GM18508 (cell line): ENCODE results near the gene RANGAP1.
A peak's percentile ranks its signal among the peaks of the same experiment; 100 is the strongest.

Experiments
- ATAC-seq: cut with Tn5 transposase; IDR thresholded peaks from one replicate; pipeline ENCODE4 v1.9.1; 2021; ENCODE audit warnings: moderate number of reproducible peaks; ENCODE audit not compliant: insufficient read depth, unreplicated experiment

Gene RANGAP1

DNA sequence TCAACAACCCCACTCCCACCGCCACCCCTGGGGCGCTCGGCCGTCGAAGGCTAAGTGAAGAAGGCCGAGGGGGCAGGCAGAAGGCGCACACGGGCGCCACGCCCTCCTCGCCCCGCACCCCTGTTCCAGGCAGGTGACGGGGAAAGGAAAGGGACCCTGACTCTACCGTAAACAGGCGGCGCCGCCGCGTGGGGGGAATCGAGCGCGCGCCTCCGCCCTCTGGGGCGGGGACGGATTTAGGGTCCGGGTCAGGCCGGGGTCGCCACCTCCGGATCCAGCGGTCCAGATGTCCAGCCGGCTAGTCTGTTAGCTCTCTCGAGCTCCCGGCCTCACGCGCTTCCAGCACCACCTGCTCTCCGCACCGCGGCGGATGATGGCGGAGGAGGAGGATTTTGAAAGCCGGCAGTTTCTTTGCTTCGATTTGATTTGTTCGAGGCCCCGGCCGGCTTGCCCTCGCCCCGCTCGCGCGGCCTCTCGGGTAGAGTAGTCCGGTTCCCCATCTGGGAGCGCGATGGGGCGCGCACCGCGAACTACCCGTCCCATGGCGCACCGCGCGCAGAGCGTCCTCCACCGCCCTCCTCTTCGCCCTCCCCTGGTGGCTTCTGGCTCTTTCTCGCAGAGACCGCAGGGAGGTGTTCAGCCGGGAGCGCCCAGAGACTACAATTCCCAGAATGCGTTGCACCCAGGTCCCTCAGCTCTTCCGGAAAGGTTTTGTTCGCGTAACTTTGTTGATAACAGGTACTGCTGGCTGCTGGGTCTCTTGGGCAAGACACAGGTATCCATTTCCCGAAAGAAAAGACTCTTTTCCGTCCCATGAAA, at the start of gene RANGAP1:
RANGAP1 (minus strand) TSS at position 368 of the 819 bp plus-strand sequence. CDS start 5,143 bp downstream, outside the sequence.
- peak; percentile 72 for ATAC-seq

GRCh38 chr22:41334951-41335635, 49.1 kb upstream of the RANGAP1 start:
- ATAC-seq, result no peak

DNA sequence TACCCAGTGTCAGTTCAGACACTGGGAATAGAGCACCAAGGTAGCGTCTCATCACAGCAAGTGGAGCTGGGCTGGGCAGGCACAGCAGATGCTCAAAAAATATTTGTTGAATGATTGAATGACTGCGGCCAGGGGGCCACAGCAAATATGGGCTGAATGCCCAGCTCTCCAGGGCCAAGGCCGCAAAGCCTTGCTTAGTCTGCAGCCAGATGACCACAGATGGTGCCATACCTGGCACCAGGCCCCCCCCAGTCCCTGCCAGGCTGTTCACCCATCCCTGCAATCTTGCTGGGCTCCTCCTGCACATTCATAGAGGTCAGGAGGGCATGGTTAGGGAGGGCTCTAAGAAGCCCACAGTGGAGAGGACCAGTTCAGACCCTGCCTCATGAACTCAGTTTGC, 48.2 kb upstream of the RANGAP1 start:
- no peak for ATAC-seq

DNA sequence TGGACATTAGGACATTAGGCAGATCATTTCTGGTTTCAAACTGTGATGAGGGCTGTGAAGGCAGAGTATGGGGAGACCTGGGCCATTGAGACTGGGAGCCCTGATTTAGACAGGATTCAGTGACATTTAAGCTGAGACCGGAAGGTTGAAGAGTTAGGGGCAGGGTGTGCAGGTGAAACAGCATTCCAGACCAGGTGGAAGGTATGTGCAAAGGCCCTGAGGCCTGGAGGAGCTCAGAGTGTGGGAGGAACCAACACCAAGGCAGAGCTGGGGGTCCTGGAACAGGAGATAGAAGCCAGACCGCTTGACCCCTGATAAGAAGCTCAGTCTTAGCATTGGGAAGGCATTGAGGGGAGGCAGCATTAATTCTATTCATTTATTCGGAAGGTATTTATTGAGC, 47.8 kb upstream of the RANGAP1 start:
- ATAC-seq, result no peak

- ATAC-seq, result no peak
These were observed 46.4 kb upstream of the RANGAP1 start for GRCh38 chr22:41332217-41332939.

DNA sequence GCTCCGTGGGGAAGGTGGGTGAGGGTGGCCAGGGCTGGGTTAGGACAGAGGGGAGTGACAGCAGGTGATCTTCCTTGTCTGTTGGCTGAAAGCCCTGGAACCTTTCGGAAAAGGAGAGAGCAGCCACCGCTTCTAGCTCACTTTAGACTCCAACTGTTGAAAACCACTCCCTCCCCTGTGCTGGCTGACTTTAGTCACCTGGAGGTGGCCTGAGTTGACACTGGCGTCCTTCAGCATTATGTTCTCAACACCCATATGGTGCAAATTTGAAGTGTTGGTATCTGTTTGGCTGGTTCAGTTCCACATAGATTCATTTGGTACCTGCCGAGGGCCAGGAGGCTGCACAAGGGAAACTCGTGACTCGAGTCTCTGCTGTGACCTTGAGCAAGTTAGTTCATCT, 44.2 kb upstream of the RANGAP1 start:
- ATAC-seq, result no peak

- no peak for ATAC-seq
These were observed 41.1 kb upstream of the RANGAP1 start for GRCh38 chr22:41327124-41327523.

GRCh38 chr22:41324821-41325528, 39.0 kb upstream of the RANGAP1 start:
- no peak for ATAC-seq

DNA sequence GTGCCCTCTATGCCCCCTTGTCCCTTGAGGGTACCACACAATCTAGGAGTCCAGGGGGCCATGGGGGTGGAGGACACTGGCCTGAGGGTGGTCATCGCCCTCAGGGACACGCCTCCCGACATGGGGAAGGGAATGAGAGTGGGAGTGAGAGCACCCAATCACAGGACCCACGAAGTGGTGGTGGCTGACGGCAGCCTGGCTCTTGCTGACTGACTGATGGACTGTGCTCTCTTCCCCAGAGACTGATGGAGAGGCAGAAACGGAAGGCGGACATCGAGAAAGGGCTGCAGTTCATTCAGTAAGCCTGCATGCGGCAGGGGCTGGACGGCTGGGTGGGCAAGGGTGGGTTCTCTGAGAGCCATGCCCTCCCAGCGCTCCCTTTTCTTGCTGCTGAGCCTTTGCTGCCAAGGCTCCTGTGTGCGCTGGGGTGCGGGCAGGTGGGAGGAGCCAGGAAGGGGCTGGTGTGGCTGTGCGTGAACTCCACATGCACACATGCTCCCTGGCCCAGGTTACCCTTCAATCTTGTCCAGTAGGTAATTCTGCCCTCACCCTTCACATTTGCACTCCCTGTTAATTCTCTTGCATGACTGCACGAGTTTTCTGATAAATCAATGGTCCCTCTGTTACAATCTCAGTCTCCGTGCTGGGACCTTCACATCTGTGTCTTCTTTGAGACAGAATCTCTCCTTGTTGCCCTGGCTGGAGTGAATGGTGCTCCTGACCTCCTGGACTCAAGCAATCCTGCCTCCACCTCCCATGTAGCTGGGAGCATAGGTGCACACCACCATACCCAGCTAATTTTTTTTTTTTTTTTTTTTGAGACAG, 34.6 kb upstream of the RANGAP1 start:
- ATAC-seq, result no peak

DNA sequence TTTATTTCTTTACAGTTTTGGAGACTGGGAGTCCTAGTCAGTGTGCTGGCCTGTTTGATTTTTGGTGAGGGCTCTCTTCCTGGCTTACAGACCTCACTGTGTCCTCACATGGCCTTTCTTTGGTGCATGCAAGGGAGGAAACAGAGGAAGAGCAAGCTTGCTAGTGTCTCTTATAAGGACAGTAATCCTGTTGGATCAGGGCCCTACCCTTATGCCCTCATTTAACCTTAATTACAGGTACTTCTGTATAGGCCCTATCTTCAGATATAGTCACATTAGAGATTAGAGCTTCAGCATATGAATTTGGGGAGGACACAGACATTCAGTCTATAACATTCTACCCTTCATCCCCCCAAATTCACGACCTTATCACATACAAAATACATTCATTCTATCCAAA, 29.6 kb upstream of the RANGAP1 start:
- ATAC-seq, result no peak

DNA sequence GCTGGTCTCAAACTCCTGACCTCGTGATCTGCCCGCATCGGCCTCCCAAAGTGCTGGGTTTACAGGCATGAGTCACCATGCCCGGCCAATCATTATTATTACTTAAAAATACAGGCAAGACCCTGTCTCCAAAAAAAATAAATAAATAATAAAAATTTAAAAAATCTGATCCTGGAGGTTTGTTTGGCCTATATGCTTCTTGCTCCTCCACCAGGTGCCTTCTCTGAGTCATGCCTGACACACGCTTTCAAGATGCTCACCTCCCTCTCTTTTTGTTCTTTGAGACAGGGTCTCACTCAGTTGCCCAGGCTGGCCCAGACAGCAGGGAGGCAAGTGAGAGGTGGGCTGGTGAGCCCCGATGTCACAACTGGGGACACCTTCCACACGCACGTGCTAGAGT, 28.8 kb upstream of the RANGAP1 start:
- no peak for ATAC-seq

- no peak for ATAC-seq
These were observed 25.5 kb upstream of the RANGAP1 start for GRCh38 chr22:41311487-41311886.

DNA sequence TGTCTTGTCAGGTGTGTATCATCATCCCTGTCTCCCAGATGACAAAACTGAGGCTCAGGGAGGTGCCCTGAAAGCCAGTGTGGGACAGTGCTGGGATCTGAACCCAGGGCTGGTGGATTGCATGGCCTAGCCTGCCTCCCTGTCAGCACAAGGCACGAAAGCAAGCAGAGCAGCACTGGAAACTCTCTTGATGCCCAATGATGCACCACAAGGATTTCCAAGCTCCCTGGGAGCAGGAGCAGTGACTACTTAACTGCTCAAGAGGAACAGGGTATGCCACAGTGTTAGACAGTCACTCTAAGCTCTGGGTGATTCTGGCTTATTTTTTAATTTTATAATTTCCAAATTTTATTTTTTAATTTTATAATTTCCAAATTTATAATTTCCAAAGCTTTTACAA, 24.3 kb upstream of the RANGAP1 start:
- no peak for ATAC-seq

GRCh38 chr22:41308544-41308947, 22.6 kb upstream of the RANGAP1 start:
- no peak for ATAC-seq

DNA sequence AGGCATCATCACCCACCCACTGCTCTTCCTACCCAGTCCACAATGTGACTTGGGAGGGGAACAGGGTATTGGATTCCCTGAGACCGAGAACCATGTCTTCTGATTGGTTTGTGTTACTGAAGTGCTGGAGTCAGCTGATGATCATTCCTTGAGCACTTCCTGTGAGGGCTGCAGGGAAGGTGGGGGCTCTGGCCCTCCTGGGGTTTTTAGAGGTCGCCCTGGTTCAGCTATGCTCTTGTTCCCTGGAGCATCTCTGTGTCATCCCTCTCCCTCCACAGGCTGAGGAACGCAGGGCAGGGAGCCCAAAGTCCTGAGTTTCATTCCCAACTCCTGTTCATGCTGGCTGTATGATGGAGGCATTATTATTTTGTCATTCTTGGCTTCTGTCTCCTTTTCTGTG, 22.1 kb upstream of the RANGAP1 start:
- no peak for ATAC-seq

GRCh38 chr22:41305646-41306045, 19.7 kb upstream of the RANGAP1 start:
- ATAC-seq, result no peak

DNA sequence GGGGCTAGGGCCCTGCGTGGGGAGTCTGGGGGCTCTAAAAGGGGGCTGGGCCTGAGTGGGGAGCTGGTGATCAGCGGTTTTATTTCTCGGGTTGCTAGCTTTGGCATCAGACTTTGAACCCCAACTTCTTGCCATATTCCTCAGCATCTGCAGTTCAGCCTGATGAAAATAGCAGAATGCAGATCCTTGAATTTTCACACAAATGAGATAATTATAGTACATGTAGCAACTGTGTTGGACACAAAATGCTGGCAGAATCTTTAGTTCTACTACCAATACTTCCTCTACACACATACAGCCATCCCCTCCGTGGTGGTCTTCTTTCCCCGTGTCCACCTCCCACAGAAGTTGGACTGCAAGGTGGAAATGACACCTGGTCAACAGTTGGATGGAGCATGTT, 16.8 kb upstream of the RANGAP1 start:
- no peak for ATAC-seq

- ATAC-seq, result no peak
These were observed 16.2 kb upstream of the RANGAP1 start for GRCh38 chr22:41302021-41302767.
